HG03457 (cell line): ENCODE results near the gene GLS.
A peak's percentile ranks its signal among the peaks of the same experiment; 100 is the strongest.
"Not testable (repeated sequence)": the region's sequence is repeated elsewhere in the genome, so short reads cannot be mapped to it uniquely, and the experiment has no call there.

ENCODE experiments used
- ATAC-seq: cut with Tn5 transposase; IDR thresholded peaks from one replicate; pipeline ENCODE4 v1.9.1; 2021; ENCODE audit warnings: moderate number of reproducible peaks; ENCODE audit not compliant: unreplicated experiment

Gene GLS

GRCh38 chr2:190880378-190881083 lies at the start of gene GLS:
Gene GLS, plus strand, starts transcription at chr2:190880821. Its CDS starts 264 bp downstream, at chr2:190881085.
- ATAC-seq: peak; percentile 55

GRCh38 chr2:190831941-190832340 lies 48.7 kb upstream of the GLS start:
- no peak for ATAC-seq

GRCh38 chr2:190834890-190835208 lies 45.8 kb upstream of the GLS start:
- ATAC-seq: no peak

GRCh38 chr2:190835303-190835930 lies 45.2 kb upstream of the GLS start:
- ATAC-seq: no peak

GRCh38 chr2:190836767-190837166 lies 43.9 kb upstream of the GLS start:
- no peak for ATAC-seq

GRCh38 chr2:190837420-190837819 lies 43.2 kb upstream of the GLS start:
- ATAC-seq: no peak

GRCh38 chr2:190837952-190838361 lies 42.7 kb upstream of the GLS start:
- no peak for ATAC-seq

GRCh38 chr2:190838492-190838910 lies 42.1 kb upstream of the GLS start:
- no peak for ATAC-seq

GRCh38 chr2:190840569-190841172 lies 40.0 kb upstream of the GLS start:
- ATAC-seq: no peak

- ATAC-seq: no peak
Measured at GRCh38 chr2:190841707-190842505, 38.7 kb upstream of the GLS start.

- ATAC-seq: no peak
Measured at GRCh38 chr2:190842606-190843104, 38.0 kb upstream of the GLS start.

GRCh38 chr2:190843890-190844699 lies 36.5 kb upstream of the GLS start:
- ATAC-seq: peak; percentile 75

- no peak for ATAC-seq
Measured at GRCh38 chr2:190844700-190845401, 35.8 kb upstream of the GLS start.

GRCh38 chr2:190846746-190847145 lies 33.9 kb upstream of the GLS start:
- no peak for ATAC-seq

GRCh38 chr2:190847504-190848081 lies 33.0 kb upstream of the GLS start:
- no peak for ATAC-seq

- ATAC-seq: no peak
Measured at GRCh38 chr2:190849774-190850173, 30.8 kb upstream of the GLS start.

GRCh38 chr2:190853022-190853421 lies 27.6 kb upstream of the GLS start:
- ATAC-seq: not testable (repeated sequence)

GRCh38 chr2:190853531-190854383 lies 26.9 kb upstream of the GLS start:
- ATAC-seq: no peak

GRCh38 chr2:190854726-190855125 lies 25.9 kb upstream of the GLS start:
- ATAC-seq: no peak
